OCI-LY7 (cell line): Measurements from ENCODE around the gene MTHFD2L. TPM values are rescaled to one million over a fixed set of nuclear protein-coding genes. Genes with fewer than 3 reads are reported as not detected.

Experiments used
- BruUV-seq: library from RNA; stranded (reverse); fragments of 400-500 nt; replicated peaks from 2 replicates; lab custom pipeline; 2021; lab: Mats Ljungman, UMichigan
- CTCF ChIA-PET: fragments of 300-600 bp; sonication (Branson Sonifier 250); formaldehyde crosslinking; loops from one replicate; lab custom pipeline; 2022; ENCODE audit warnings: antibody characterized with exemption; ENCODE audit not compliant: unreplicated experiment; lab: Charles Lee
- POLR2A ChIA-PET: fragments of 300-600 bp; sonication (Branson Sonifier 250); formaldehyde crosslinking; loops from one replicate; lab custom pipeline; 2022; ENCODE audit warnings: antibody characterized with exemption; lab: Charles Lee
- DNase-seq: peaks from one replicate; pipeline ENCODE4 v3.0.0-alpha.2; 2015; ENCODE audit warnings: low spot score
- H2AFZ ChIP-seq: fragments of 200-600 bp; sonication (generic), shearing (Covaris generic); 2 replicates; pipeline ENCODE4 v1.6.1; 2014; ENCODE audit warnings: mild to moderate bottlenecking, antibody characterized with exemption, low read length, moderate library complexity
- H3K27ac ChIP-seq: fragments of 200-600 bp; sonication (generic); 2 replicates; pipeline ENCODE4 v1.5.1; 2014; ENCODE audit warnings: mixed run types, low read depth, mild to moderate bottlenecking, moderate library complexity, low read length, inconsistent platforms; ENCODE audit not compliant: poor library complexity, severe bottlenecking
- H3K36me3 ChIP-seq: fragments of 200-600 bp; sonication (generic); 2 replicates; pipeline ENCODE4 v1.6.1; 2014; ENCODE audit warnings: mild to moderate bottlenecking, antibody characterized with exemption, low read length, moderate library complexity, mixed read lengths; ENCODE audit not compliant: insufficient read depth
- H3K4me1 ChIP-seq: fragments of 200-600 bp; sonication (generic); 2 replicates; pipeline ENCODE4 v1.5.1; 2014; ENCODE audit warnings: mild to moderate bottlenecking, low read length; ENCODE audit not compliant: insufficient read depth, poor library complexity, severe bottlenecking
- H3K4me2 ChIP-seq: fragments of 200-600 bp; sonication (generic); 2 replicates; pipeline ENCODE4 v1.6.1; 2014; ENCODE audit warnings: mild to moderate bottlenecking, low read length
- H3K4me3 ChIP-seq: fragments of 200-600 bp; sonication (generic); 2 replicates; pipeline ENCODE4 v1.5.1; 2014; ENCODE audit warnings: mild to moderate bottlenecking, low read depth, low read length; ENCODE audit not compliant: poor library complexity, severe bottlenecking
- H3K79me2 ChIP-seq: fragments of 200-600 bp; sonication (generic); 2 replicates; pipeline ENCODE4 v1.6.1; 2016; ENCODE audit warnings: low read depth, mild to moderate bottlenecking, low read length, moderate library complexity, mixed read lengths; ENCODE audit not compliant: insufficient read depth
- H3K9me2 ChIP-seq: fragments of 200-600 bp; sonication (generic); 2 replicates; pipeline ENCODE4 v1.6.1; 2016; ENCODE audit warnings: mild to moderate bottlenecking, low read length, mixed read lengths; ENCODE audit not compliant: insufficient read depth
- H3K9me3 ChIP-seq: fragments of 200-600 bp; sonication (generic); 2 replicates; pipeline ENCODE4 v1.6.1; 2014; ENCODE audit warnings: mild to moderate bottlenecking, mixed run types, low read length, mixed read lengths
- H4K20me1 ChIP-seq: fragments of 200-600 bp; sonication (generic); 2 replicates; pipeline ENCODE4 v1.6.1; 2014; ENCODE audit warnings: mild to moderate bottlenecking, antibody characterized with exemption, low read length, moderate library complexity, mixed read lengths; ENCODE audit not compliant: insufficient read depth
- EZH2phosphoT487 ChIP-seq: fragments of 200-600 bp; sonication (generic); IDR thresholded peaks from 2 replicates; pipeline ENCODE4 v1.6.1; 2018; ENCODE audit warnings: low read depth, borderline replicate concordance, mild to moderate bottlenecking, mixed run types, antibody characterized with exemption, low read length, moderate library complexity, mixed read lengths
- intact Hi-C: fragments of 100-400 bp; cut with micrococcal nuclease; formaldehyde crosslinking; loops from one replicate; pipeline ENCODE4 v1.10.0; 2022; ENCODE audit not compliant: unreplicated experiment
- total RNA-seq, 2 experiments: library from RNA; depleted of rRNA in 1 of 2; stranded (reverse); fragments of >200 nt in 1 of 2; shearing (Covaris generic) in 1 of 2; gene quantifications; 2 replicates each; pipeline ENCODE4 v1.2.3, GENCODE V29; 2014 to 2022
- TF ChIP-seq, protein P1 (sequence below): fragments of 200-600 bp; sonication (generic); conservative IDR thresholded peaks from 2 replicates; pipeline ENCODE4 v1.5.1; 2014; ENCODE audit warnings: mild to moderate bottlenecking, antibody characterized with exemption, low read length, moderate library complexity, mixed read lengths

The MTHFD2L gene
- total RNA-seq, 2 experiments from 2014 or later: 18.7 to 18.9 TPM

DNA sequence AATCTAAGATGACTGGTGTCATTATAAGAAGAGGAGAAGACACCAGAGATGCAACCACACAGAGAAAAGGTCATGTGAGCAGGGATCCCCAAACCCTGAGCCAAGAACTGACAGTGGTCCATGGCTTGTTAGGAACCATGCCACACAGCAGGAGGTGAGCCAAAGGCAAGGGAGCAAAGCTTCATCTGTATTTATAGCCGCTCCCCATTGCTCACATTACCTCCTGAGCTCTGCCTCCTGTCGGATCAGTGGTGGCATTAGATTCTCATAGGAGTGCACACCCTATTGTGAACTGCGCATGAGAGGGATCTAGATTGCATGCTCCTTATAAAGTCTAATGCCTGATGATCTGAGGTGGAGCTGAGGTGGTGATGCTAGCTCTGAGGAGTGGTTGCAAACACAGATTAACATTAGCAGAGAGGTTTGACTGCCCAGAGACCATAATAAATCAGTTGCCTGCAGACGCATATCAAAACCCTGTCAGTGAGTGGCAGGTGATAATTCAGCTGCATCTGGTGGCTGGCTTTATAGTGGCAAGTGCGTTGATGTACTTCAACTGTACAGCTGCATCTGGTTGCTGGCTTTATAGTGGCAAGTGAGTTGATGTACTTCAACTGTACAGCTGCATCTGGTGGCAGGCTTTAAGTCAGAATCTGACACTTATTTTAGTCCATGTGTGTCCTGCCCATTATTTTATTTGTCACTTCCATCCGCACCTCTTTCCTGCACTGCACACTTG, 39.1 kb upstream of the MTHFD2L start:
- no TSS peak for BruUV-seq
- Histone ChIP-seq H3K36me3 (no peaks in the 10 kb centered on the region), H3K9me3 (no peaks in the 10 kb centered on the region), H3K4me2 (no peak overlapping the region), H3K4me1 (no peaks in the 10 kb centered on the region), H3K9me2 (no peaks in the 10 kb centered on the region), H4K20me1 (no peaks in the 10 kb centered on the region), H3K27ac (no peak overlapping the region), H3K4me3 (no peak overlapping the region), H2AFZ (no peak overlapping the region), H3K79me2 (no peaks in the 10 kb centered on the region)
- intact Hi-C loops: no loop called here
- ChIA-PET POLR2A (interaction anchor here (0.6 kb wide), 1 partner anchor 44 kb away, joined by 4 read pairs; no protein-coding TSS in a partner anchor), CTCF (no interaction called here)
- TF ChIP-seq EZH2phosphoT487: no peak
- TF ChIP-seq, protein P1, sequence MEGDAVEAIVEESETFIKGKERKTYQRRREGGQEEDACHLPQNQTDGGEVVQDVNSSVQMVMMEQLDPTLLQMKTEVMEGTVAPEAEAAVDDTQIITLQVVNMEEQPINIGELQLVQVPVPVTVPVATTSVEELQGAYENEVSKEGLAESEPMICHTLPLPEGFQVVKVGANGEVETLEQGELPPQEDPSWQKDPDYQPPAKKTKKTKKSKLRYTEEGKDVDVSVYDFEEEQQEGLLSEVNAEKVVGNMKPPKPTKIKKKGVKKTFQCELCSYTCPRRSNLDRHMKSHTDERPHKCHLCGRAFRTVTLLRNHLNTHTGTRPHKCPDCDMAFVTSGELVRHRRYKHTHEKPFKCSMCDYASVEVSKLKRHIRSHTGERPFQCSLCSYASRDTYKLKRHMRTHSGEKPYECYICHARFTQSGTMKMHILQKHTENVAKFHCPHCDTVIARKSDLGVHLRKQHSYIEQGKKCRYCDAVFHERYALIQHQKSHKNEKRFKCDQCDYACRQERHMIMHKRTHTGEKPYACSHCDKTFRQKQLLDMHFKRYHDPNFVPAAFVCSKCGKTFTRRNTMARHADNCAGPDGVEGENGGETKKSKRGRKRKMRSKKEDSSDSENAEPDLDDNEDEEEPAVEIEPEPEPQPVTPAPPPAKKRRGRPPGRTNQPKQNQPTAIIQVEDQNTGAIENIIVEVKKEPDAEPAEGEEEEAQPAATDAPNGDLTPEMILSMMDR: no peak
- no peak for DNase-seq

DNA sequence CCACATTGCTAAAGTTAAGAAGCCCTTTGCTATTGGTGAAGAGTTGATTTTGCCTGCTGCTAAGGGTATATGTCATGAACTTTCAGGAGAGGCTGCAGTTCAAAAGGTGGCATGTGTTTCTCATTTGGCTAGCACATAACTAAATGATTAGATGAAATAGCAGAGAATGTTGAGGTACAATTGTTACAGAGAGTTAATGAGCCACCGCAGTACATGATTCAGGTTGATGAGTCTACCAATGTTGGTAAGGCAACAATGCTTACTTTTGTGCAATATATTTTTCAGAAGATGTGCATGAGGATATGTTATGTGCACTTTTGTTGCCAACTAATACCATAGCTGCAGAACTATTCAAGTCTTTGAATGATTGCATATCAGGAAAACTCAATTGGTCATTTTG, 37.8 kb upstream of the MTHFD2L start:
- ChIA-PET POLR2A (no interaction called here), CTCF (no interaction called here)
- H3K79me2 ChIP-seq: no peaks in the 10 kb centered on the region
- no peak overlapping the region for H3K4me2 ChIP-seq
- no peaks in the 10 kb centered on the region for H3K4me1 ChIP-seq
- DNase-seq: no peak
- TF ChIP-seq, protein P1: no peak
- no peak for TF ChIP-seq EZH2phosphoT487
- no TSS peak for BruUV-seq
- no peaks in the 10 kb centered on the region for H3K36me3 ChIP-seq
- no peak overlapping the region for H3K27ac ChIP-seq
- H3K9me3 ChIP-seq: no peaks in the 10 kb centered on the region
- no peaks in the 10 kb centered on the region for H4K20me1 ChIP-seq
- no peak overlapping the region for H3K4me3 ChIP-seq
- H2AFZ ChIP-seq: no peak overlapping the region
- intact Hi-C loops: no loop called here
- no peaks in the 10 kb centered on the region for H3K9me2 ChIP-seq
